ENCODE data around the gene CFAP97D2. TPM values are rescaled to one million over a fixed set of nuclear protein-coding genes. Genes with fewer than 3 reads are reported as not detected.

The CFAP97D2 gene
- total and polyA plus RNA-seq, 2 donors (not counting 3 experiments of a cell fraction or from before 2014, with no cell fraction given) = not detected

GRCh38 chr13:114248011-114248410 lies 69.0 kb downstream of the CFAP97D2 start:
- ChIA-PET CTCF (no interaction called here), POLR2A (no interaction called here)
- no peaks in the 10 kb centered on the region for H3K9me1 ChIP-seq (replicated peaks; ENCODE audit: control insufficient read depth, extremely low read depth, insufficient read depth, low read length)
- H3K9ac ChIP-seq (replicated peaks; ENCODE audit: extremely low read depth, insufficient read depth, low read length) = no peak overlapping the region
- TF ChIP-seq MAX (IDR thresholded peaks at IDR 0.05; ENCODE audit: insufficient read depth, insufficient read length) (no peak), MYC (IDR thresholded peaks at IDR 0.05; ENCODE audit: low read depth, low read length) (no peak), GATA2 (IDR thresholded peaks at IDR 0.05; ENCODE audit: insufficient read depth, insufficient read length, low read depth, low read length) (no peak), POLR2A (IDR thresholded peaks at IDR 0.05; ENCODE audit: low read depth, low read length) (no peak), FOS (IDR thresholded peaks at IDR 0.05; ENCODE audit: borderline replicate concordance, insufficient read depth, low read length) (no peak), POLR2AphosphoS5 (IDR thresholded peaks at IDR 0.05; ENCODE audit: insufficient read depth, low read depth, low read length) (no peak), CTCF (IDR thresholded peaks at IDR 0.05; ENCODE audit: extremely low read depth in 1 of 2, insufficient read depth in 1 of 2, low read depth in 1 of 2, low read length in 2 of 2) (no peak), EZH2 (IDR thresholded peaks at IDR 0.05; ENCODE audit: borderline replicate concordance, low read depth, low read length, severe bottlenecking) (no peak), JUN (IDR thresholded peaks at IDR 0.05; ENCODE audit: borderline replicate concordance, insufficient read depth, insufficient read length, low read depth) (no peak)
- no peaks in the 10 kb centered on the region for H3K79me2 ChIP-seq (ENCODE audit: control insufficient read depth, insufficient read depth, low read length)
- H4K20me1 ChIP-seq (replicated peaks; ENCODE audit: control insufficient read depth, extremely low read depth, insufficient read depth, low read length) = peaks cover 2% of the 10 kb centered on the region
- no peaks in the 10 kb centered on the region for H3K4me1 ChIP-seq (ENCODE audit: control insufficient read depth, extremely low read depth, insufficient read depth, low read length)
- no peaks in the 10 kb centered on the region for H3K9me3 ChIP-seq (replicated peaks; ENCODE audit: control insufficient read depth, insufficient read depth, low read length)
- FAIRE-seq (no peak), DNase-seq (ENCODE audit: low read depth, low spot score) (no peak)
- no peak overlapping the region for H2AFZ ChIP-seq (ENCODE audit: low read depth, low read length)
- H3K36me3 ChIP-seq (ENCODE audit: control insufficient read depth in 2 of 2, extremely low read depth in 1 of 2, insufficient read depth in 2 of 2, low read length in 2 of 2) = peaks cover 26 to 45% of the 10 kb centered on the region in 2 experiments
- dilution Hi-C loops (cut with MboI; ENCODE audit: extremely low pct_ligation_motif_present, low sequenced_read_pairs) = no loop called here
- H3K27me3 ChIP-seq (ENCODE audit: control insufficient read depth in 2 of 2, insufficient read depth in 2 of 2, low read length in 2 of 2) = no peaks in the 10 kb centered on the region
- no peak overlapping the region for H3K4me3 ChIP-seq (replicated peaks in 1 of 3; ENCODE audit: insufficient read depth in 1 of 3, low read depth in 1 of 3, low read length in 3 of 3)
- no peak overlapping the region for H3K27ac ChIP-seq (ENCODE audit: insufficient read depth, low read depth, low read length)
- H3K4me2 ChIP-seq (ENCODE audit: insufficient read depth, low read length) = no peak overlapping the region
- no TSS peak for BruUV-seq (replicated peaks)
- intact Hi-C loops (cut with micrococcal nuclease) = no loop called here

All from endothelial cell of umbilical vein (primary cell).